HG03442 (cell line): Measurements from ENCODE around the gene C10orf71.

Source experiments
- ATAC-seq: cut with Tn5 transposase; IDR thresholded peaks from one replicate; pipeline ENCODE4 v1.9.1; 2021; ENCODE audit warnings: mild to moderate bottlenecking, moderate library complexity; ENCODE audit not compliant: unreplicated experiment

Gene C10orf71

DNA sequence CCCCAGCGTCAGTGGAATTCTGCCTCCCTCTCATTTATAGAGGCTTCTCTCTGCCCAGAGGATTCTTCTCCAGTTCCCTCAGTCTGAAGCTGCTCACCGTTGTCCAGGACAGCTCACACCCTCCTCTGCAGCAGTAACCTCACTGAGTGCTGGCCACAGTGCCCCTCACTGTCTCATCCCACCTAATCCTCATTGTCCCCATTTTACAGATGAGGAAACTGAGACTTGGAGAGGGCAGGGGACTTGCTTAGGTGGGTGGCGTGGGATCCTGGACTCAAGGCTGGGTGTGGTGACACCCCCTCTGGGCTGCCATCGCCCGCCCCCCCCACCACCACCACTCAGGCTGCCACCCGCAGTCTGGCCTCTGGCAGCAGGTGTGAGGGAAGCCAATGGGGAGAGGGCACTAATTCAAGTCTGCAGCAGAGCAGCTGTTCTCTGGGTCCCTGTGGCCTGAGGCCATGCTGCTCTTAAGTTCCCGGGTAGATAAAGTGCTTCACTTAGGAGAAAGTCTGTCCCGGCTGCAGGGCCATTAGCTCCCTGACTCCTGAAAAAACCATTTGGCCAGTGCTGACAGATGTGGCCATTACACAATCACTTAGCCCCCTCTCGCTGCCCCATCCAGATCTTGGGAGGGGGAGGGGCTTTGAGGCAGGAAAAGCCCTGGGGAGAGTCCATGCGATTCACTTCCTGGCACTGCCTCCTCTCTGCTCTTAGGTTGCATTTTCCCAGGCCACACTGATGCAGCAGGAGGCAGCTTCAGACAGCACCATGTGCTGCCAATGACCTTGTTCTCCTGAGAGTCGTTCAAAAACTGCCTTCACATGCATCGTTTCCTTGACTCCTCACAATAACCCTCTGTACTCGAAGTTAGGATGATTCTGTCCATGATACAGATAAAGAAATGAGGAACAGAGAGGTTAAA is 60.6 kb downstream of the C10orf71 start:
- ATAC-seq: no peak

DNA sequence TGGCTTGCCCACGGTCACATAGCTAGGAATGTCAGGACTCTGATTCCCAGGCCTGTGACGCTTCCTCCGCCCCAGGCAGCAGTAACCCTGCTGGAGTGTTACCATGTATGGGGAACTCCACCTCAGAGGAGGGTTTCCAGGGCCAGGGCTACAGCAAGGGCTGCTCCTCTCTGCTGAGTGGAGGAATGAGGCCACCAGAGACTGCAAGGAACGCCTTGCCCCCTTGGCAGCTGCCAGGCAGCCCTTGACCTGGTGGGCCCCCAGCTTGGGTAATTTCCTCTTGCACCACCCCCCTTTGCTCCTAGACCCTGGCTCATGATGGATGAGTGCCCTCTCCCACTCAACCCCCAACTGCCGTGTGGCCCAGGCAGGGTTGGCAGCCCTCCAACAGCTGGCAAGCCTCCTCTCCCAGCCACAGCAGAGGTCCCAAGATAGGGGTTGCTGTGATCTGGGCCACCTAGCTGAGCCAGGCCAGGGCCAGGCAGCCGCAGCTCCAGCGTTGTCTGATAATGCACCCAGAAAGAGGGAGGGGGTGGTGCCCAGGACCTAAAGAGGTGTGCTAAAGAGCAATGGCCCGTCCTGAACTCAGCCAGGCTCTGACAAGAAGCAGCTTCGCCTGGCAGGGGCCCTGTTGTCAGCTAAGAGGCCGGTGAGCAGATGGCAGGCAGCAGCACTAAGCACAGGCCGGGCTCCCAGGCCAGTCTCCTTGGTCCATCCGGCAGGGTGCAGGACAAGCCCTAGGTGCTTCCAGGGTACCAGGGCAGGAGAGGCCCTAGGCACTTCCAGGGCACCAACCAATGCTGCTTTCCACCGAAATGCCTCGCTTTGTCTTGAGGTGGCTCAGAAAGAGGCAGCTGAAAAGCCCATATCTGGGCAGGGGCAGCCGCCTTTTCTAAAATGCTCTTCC is 61.6 kb downstream of the C10orf71 start:
- no peak for ATAC-seq

DNA sequence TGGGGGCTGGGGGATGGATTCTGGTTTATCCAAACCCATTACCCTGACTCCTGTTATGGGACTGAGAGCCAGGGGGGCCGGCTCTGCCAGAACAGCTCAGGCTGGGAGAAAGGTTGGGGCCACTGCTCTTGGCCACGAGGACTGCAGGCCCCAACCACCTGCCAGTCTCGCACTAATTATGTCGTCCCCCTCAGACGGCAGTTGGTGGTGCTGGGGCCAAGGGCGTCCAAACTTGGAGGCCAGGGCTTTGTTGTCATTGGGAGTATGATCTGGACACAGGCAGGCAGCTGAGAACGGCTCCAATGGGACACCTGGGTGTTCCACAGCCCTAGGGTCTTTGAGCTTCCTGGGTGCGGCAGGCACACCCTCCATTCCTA is 62.2 kb downstream of the C10orf71 start:
- ATAC-seq: no peak

GRCh38 chr10:49361735-49362568 is 63.0 kb downstream of the C10orf71 start:
- ATAC-seq: no peak

DNA sequence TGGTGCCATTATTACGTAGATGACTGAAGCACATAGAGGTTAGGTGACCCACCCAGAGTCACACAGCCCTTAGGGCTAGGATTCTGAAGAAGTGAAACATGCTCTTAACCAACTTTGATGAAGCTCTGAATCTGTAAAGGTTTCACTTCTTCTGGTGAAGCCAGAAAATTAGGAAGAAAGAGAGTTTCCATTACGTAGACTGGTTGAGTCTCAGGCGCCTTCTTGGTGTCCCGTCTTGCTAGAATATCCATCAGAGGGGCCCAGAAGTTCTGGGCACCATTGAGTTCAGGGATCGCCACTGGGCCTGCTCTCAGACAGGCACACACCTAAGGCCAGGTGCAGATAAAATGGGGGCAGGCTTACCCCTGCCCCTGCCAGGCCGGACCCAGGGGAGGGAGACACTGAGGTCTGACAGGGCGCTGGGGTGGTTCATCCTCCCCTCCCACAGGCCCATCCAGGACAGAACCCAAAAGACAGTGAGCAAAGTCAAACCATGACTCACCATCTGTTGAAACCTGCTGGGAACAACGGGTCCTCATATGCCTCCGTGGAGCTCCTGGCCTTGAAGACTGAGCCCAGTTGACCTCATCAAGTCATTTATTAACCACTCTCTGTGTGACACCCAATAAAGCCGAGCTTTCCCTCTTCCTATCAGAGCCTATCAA is 63.8 kb downstream of the C10orf71 start:
- peak; percentile 89 for ATAC-seq

- no peak for ATAC-seq
These were observed 64.5 kb downstream of the C10orf71 start for GRCh38 chr10:49363309-49364031.

GRCh38 chr10:49364051-49364450 is 65.1 kb downstream of the C10orf71 start:
- no peak for ATAC-seq

DNA sequence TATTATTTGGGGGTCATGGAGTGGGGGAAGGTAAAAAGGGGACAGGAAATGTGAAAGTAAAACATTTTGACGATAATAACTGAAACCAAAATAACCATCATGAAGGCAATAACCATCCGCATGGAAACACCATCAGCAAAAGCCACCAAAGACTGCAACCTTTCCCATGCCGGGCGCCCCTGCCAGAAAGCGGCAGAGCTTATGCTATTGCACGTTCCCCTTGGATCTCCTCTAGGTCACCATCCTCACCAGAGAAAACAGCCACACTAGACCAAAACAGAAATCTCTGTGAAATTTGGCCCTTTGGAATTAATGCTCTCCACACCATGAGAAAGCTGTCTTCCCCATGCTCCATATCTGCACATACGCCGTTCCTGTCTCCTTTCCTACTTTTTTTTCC is 65.8 kb downstream of the C10orf71 start:
- no peak for ATAC-seq

DNA sequence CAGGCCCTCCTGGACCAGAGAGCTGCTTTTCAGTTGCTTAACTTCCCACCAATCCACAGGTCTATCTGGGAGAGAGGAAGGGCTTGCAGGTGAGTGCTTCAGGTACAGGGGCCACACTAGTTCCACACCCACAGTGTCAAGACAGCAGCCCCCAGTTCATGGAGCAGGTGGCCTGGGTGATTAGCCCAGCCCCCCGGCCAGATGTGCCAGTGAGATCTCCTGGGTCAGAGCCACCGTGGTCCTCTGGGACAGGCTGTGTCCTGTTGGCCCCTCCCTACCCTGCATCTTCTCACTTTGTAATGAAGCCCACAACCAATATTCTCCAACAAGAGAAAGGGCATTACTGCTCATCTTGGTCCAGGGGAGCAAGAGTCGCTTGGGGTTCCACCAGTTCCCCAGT is 66.3 kb downstream of the C10orf71 start:
- ATAC-seq: no peak

DNA sequence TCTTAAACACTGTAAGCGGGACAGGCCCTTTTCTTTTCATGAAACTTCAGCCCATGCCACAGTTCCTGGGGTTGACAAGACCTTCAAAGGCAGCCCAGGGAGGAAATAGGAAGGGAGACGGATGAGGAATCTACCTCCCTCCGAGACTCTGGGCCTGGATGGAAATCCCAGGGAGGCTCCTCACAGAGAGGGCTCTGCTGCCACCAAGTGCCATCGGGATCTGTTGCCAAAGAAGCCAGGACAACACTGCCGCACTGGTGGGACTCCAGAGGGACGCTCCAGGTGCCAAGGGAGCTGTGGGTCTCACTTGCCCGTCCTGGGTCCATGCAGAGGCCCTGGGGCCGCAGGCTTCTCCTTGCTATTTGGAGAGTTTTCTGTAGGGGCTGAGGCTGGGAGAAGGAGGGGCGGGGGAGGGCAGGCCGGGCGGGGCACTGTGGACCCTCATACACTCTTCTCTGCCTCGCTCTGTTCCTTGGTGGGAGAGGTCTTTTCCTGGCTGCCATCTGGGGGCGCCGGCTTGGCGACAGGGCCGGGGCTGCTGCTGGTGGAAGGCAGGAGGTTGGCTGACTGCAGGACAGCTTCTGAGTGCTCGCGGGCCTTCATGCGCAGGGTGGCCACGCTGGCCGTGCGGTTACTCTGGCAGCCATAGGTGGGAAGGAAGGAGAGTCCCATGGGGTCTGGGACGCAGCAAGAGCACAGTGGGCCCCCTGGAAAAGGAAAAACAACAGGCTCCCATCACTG is 66.9 kb downstream of the C10orf71 start:
- no peak for ATAC-seq

DNA sequence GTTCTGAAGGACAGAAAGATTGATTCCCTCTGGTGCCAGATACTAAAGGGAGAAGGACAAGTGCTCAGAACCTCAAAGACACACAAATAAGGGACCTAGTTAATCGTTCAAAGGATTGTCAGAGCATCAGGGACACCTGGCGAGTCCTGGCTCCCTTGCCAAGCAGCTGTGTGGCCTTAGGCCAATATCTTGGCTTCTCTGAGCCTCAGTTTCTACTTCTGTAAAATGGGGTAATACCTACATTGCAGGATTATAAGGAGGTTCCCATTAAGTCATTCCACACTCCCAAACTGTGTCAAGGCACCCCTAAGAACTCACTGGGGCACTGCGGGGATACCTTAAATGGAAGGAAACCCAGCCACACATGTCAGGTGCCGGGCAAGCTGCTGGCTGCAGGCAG is 67.5 kb downstream of the C10orf71 start:
- no peak for ATAC-seq

DNA sequence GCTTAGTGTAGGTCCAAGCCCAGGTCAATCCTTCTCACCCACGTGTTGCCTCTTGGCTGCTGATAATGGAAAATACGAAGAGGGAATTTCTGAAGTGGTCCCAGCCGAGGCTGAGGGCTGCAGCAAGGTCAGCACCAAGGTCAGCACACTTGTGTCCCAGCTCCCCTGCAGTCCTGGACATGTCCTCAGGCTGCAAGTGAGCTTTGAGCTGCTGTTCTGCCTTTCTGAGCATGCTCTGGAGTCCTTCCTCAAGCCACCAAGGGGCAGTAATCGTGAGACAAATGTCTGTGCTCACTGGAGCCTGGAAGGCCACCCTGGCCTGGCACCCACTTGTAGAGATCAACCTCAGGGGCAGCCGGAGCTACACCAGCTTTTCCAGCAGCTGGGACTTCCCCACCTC is 68.6 kb downstream of the C10orf71 start:
- no peak for ATAC-seq

GRCh38 chr10:49368256-49368655 is 69.3 kb downstream of the C10orf71 start:
- ATAC-seq: no peak

DNA sequence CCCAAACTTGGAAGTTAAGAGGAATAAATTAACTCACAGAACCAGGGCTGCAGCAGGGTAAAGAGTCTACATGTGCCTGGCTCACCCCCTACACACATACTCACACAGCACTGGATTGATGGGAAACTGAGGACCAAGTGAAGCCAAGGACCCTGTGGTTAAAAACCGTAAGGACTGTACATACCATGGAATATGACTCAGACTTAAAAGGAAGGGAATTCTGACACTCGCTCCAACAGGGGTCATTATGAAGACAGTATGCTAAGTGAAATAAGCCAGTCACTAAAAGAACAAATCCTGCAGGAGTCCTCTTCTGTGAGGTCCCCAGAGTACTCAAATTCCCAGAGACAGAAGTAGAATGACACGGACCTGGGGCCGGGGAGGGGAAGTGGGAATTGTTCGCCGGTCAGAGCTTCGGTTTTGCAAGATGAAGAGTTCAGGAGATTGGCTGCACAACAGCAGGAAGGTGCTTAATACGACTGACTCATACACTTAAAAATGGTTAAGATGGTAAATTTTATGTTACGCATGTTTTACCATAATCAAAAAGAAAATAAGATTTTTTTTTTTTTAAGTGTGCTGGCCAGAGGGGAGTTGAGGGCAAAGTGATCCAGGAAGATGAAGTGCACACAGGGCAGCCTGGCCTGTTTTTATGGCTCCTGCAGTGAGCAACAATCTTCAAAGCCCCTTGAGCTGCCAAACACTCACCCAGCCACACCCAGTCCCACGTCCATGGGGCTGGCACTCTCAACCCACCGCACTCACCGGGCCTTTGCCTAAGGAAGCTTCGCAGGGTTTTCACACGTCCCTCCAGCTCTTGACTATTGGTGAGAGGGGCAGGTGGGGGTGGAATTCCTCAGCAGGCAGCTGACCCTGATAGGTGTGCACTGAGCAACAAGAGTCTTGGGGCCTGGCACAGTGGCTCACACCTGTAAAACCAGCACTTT is 70.5 kb downstream of the C10orf71 start:
- ATAC-seq: no peak

DNA sequence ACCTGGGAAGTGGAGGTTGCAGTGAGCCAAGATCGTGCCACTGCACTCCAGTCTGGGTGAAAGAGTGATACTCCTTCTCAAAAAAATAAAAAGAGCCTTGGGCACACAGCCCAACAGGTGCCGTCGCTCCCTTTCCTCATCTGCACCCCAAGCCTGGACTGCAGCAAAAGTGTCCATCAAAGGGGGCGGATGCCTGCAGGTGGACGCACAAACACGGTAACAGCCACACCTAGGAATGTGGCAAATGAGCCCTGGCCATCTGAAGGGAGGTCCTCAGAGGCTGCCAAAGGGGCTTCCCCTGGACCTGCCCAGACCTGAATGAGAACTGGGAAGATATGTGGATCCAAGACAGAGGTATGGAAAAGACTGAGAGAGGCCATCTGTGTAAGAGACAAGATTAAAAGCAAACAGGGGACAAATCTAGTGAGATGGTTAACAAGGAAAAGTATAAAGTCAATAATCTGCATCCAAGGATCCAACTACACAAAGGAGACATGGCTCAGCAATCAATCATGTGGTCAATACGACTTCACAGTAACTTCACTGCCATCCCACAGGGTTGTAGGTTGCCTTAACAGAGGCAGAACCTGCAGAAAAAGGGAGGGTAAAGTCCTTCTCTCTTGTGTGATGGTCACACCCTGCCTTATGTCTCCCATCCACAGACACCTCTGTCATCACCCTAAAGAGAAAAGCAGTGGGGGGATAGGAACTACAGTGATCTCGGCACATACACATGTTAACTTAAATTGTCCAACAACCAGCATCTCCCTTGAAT is 71.5 kb downstream of the C10orf71 start:
- no peak for ATAC-seq

GRCh38 chr10:49371967-49372366 is 73.0 kb downstream of the C10orf71 start:
- no peak for ATAC-seq

- ATAC-seq: no peak
These were observed 74.4 kb downstream of the C10orf71 start for GRCh38 chr10:49373361-49373760.
